Glomerular visceral epithelial cell (primary cell): ENCODE results near the gene ZNF888.
A peak's percentile ranks its signal among the peaks of the same experiment; 100 is the strongest.
"Not testable (repeated sequence)": the region's sequence is repeated elsewhere in the genome, so short reads cannot be mapped to it uniquely, and the experiment has no call there.

ENCODE experiments used
- DNase-seq: peaks from one replicate; pipeline ENCODE4 v3.0.0-alpha.2; 2016; ENCODE audit errors: extremely low spot score

ZNF888 gene

DNA sequence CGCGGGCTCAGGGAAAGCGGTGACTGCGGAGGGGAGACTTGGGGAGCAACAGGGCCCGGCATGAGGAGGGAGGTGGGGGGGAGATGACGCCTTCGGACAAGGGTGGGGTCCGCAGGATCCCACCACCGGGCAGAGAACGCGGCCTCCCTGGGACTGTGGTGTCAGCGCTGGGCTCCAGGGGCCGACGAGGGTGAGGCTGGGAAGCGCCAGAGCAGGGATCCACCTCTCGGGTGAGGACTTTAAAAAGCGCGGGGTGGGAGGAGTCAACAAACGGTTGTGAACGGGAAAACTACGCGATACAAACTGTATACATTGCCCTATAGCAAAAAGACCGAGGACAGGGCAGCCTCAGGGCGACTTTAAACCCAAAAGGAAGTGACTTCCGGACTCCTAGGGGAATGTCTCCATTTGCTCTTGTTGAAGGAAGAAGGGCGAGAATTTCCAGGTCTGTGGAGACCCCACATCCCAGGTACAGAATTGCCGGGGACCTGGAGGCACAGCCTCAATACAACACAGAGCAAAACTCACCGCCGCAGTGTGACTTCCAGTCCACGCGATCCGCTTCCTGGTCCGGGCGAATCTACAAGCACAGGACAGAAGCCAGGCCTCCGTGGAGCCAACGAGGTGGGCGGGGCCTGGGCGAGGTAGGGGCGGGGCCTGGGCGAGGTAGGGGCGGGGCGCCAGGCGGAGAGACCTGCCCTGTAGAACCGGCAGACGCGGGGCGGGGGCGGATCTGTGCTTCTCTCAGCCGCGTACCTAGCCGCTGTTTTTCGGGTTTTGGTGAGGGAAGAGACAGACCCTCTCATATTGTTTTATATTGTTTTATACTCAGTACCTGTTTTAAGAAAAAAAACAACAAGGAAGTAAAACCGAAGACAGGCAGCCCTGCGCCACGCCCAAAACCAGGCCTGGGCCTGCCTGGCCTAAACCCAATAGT lies at the start of gene ZNF888:
Gene ZNF888, minus strand, starts transcription at position 588 of the 937 bp plus-strand sequence. CDS start 5,555 bp downstream, outside the sequence.
- DNase-seq, result no peak

GRCh38 chr19:52967772-52968171 lies 44.5 kb upstream of the ZNF888 start:
- DNase-seq, result no peak

GRCh38 chr19:52963247-52963618 lies 40.0 kb upstream of the ZNF888 start:
- DNase-seq, result no peak

DNA sequence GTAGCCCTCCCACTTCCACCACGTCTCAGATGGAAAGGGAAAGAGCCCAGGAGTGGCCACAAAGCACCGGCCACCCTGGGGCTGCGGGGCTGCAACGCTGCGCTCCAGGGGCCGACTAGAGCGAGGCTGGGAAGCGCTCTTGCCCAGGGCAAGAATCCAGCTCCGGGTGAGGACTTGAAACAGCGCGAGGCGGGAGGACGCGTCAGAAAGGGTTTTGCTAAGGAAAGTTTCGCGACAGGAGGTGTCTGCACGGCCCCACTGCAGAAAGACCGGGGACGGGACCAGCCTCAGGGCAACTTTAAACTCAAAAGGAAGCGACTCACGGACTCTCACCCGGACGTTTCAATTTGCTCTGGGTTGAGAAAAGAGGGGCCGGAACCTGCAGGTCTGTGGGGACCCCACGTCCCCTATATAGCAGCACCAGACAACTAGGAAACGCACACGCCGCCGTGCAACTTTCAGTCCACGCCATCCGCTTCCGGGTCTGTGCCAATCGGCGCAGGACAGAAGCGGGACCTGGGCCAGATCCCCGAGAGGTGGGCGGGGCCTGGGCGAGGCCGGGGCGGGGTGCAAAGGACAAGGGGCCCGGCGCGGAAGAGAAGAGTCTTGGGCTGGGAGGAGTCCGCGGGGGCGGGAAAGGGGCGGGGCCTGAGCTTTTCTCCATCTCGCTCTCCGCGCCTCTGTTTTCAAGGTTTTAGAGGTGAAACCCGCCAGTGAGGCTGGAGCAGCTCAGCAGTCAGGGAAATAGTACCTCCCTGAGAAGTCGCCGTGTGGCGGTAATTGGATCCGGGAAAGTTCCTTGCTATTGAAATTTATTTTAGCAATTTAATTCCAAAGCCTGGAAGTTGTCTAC lies 39.4 kb upstream of the ZNF888 start, which contains the start of gene ZNF816:
Gene ZNF816, minus strand, starts transcription at position 488 of the 853 bp plus-strand sequence. CDS start 6,792 bp downstream, outside the sequence.
- peak; percentile 8 for DNase-seq

GRCh38 chr19:52961981-52962380 lies 38.8 kb upstream of the ZNF888 start:
- no peak for DNase-seq

- DNase-seq, result no peak
Observed at GRCh38 chr19:52959613-52960295, 36.5 kb upstream of the ZNF888 start.

DNA sequence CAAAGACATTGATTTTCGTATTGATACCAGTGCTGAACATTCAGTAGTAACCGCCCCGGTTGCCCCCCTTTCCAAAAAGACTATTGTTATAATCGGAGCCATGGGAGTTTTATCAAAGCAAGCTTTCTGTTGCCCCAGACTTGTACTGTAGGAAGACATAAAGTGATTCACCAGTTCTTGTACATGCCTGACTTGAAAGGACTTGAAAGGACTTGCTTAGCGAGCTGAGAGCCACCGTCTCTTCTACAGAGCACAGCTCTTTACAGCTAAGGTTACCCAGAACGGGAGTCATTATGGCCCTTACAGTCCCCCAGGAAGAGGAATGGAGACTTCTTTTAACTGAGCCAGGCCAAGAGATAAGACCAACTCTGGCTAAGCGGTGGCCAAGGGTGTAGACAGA lies 34.4 kb upstream of the ZNF888 start:
- no peak for DNase-seq

DNA sequence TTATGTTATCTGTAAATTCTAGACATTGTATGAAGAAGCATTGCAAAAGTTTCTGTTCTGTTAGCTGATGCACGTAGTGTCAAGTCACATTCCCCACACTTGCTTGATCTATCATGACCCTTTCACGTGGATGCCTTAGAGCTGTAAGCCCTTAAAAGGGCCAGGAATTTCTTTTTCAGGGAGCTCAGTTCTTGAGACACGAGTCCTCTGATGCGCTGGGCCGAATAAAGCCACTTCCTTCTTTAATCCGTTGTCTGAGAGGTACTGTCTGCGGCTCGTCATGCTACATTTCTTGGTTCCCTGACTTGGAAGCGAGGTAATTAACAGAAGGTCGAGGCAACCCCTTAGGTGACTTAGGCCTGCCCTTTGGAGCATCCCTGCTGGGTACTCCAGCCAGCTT lies 33.7 kb upstream of the ZNF888 start:
- no peak for DNase-seq

DNA sequence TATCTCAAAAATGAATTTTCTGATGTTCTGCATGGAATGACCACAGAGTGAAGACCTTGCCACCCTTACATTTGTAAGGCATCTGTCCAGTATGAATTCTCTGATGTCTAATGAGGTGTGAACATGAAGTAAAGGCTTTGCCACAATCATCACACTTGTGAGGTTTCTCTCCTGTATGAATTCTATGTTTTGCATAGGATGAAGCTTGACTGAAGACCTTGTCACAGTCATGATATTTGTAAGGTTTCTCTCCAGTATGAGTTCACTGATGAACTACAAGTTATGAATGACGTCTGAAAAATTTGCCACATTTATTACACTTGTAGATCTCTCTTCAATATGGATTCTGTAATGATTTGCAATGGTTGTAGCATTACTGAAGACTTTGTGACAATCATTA lies 26.2 kb upstream of the ZNF888 start:
- DNase-seq, result no peak

GRCh38 chr19:52948025-52948770 lies 25.0 kb upstream of the ZNF888 start:
- no peak for DNase-seq

GRCh38 chr19:52946322-52947310 lies 23.4 kb upstream of the ZNF888 start:
- no peak for DNase-seq

GRCh38 chr19:52945652-52946321 lies 22.6 kb upstream of the ZNF888 start:
- DNase-seq, result no peak

DNA sequence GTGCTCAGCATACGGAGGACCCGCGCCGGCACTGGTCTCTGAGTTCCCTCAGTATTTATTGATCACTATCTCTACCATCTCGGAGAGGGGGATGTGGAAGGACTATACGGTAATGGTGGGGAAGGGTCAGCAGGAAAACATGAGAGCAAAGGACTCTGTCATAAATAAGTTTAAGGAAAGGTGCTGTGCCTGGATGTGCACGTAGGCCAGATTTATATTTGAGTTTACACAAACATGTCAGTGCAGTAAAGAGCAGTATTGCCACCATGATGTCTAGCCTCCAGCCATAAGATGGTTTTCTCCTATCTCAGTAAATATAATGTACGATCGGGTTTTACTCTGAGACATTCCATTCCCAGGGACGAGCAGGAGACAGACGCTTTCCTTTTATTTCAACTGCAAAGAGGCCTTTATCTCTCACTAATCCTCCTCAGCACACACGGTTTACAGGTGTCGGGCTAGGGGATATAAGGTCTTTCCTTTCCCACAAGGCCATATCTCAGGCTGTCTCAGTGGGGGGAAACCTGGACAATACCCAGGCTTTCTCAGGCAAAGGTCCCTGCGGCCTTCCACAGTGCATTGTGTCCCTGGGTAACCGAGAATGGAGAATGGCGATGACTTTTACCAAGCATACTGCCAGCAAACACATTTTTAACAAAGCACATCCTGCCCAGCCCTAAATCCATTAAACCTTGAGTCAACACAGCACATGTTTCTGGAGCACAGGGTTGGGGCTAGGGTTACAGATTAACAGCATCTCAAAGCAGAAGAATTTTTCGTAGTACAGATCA lies 21.7 kb upstream of the ZNF888 start:
- not testable (repeated sequence) for DNase-seq

DNA sequence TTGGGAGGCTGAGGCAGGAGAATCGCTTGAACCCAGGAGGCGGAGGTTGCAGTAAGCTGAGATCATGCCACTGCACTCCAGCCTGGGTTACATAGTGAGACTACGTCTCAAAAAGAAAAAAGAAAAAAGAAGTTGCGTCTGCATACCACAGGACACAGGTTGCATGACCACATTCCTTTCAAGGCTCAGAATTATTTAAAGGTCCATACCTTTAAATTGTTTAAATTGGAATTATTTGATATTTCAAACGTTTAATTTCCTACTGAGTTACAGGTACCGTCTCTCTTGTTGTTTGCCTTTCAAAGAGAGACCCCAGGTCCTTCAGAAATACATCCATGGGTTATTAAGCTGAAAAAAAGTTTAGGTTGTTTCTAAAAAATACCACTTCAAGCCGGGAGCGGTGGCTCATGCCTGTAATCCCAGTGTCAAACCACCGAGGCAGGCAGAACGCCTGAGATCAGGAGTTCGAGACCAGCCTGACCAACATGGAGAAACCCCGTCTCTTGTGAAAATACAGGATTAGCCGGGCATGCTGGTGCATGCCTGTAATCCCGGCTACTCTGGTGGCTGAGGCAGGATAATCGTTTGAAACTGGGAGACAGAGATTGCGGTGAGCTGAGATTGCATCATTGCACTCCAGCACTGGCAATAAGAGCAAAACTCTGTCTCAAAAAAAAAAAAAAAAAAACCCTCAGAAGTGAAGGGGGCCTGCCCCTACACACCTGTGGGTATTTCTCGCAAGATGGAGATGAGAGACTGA lies 20.8 kb upstream of the ZNF888 start:
- no peak for DNase-seq

- no peak for DNase-seq
Observed at GRCh38 chr19:52943134-52943883, 20.1 kb upstream of the ZNF888 start.

DNA sequence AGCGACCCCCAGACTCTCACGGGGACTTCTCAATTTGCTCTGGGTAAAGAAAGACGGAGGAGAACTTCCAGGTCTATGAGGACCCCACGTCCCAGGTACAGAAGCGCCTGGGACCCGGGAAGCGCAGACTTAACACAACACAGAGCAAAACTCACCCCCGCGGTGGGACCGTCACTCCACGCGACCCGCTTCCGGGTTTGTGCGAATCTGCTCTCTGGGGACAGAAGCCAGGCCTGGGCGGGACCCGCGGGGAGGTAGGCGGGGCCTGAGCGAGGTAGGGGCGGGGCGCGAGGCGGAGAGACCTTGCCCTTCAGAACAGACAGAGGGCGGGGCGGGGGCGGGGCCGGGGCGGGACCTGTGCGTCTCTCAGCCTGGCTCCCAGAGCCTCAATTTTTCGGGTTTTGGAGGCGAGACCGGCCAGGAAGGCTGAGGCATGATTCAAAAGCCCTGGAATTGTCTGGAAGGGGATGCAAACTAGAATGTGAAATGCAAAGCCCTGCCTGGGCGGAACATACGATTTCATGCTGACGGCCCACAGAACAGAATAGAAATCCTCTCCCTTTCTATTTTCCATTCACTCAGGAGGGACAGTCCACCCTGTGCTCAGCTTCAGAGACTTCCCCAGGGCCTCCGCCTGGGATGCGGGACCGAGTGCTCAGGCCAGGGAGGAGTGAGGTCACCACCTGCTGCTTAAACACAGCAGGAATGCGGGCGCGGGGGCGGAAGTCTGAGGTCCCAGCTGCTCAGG lies 19.3 kb upstream of the ZNF888 start:
- no peak for DNase-seq
